Stromal cell of bone marrow (primary cell): ENCODE results near the gene PPM1M.
"Not testable (repeated sequence)": the region's sequence is repeated elsewhere in the genome, so short reads cannot be mapped to it uniquely, and the experiment has no call there.

Experiments
- DNase-seq: peaks from one replicate; pipeline ENCODE4 v3.0.0-alpha.2; 2012; ENCODE audit warnings: low read depth

PPM1M gene

GRCh38 chr3:52277972-52278509 lies 32.5 kb downstream of the PPM1M start:
- no peak for DNase-seq

GRCh38 chr3:52278510-52279069 lies 33.0 kb downstream of the PPM1M start, which contains the start of gene WDR82:
TSS of gene WDR82 (minus strand) at chr3:52278649. CDS start at chr3:52278361, 288 bp downstream.
- DNase-seq = peak; percentile 83

- DNase-seq = no peak
Measured at GRCh38 chr3:52279596-52279995, 34.0 kb downstream of the PPM1M start.

GRCh38 chr3:52280050-52280461 lies 34.5 kb downstream of the PPM1M start:
- no peak for DNase-seq

- no peak for DNase-seq
Measured at GRCh38 chr3:52281981-52282801, 36.6 kb downstream of the PPM1M start.

- DNase-seq = no peak
Measured at GRCh38 chr3:52283306-52283705, 37.7 kb downstream of the PPM1M start.

GRCh38 chr3:52284051-52284450 lies 38.5 kb downstream of the PPM1M start:
- DNase-seq = not testable (repeated sequence)

- no peak for DNase-seq
Measured at GRCh38 chr3:52286777-52287110, 41.2 kb downstream of the PPM1M start.

- no peak for DNase-seq
Measured at GRCh38 chr3:52288674-52289073, 43.1 kb downstream of the PPM1M start.

GRCh38 chr3:52289338-52289746 lies 43.8 kb downstream of the PPM1M start:
- DNase-seq = no peak

- DNase-seq = no peak
Measured at GRCh38 chr3:52289747-52290595, 44.4 kb downstream of the PPM1M start.

- no peak for DNase-seq
Measured at GRCh38 chr3:52290596-52291507, 45.3 kb downstream of the PPM1M start.

- no peak for DNase-seq
Measured at GRCh38 chr3:52291508-52292181, 46.1 kb downstream of the PPM1M start.

GRCh38 chr3:52292247-52293065 lies 46.9 kb downstream of the PPM1M start:
- DNase-seq = no peak

GRCh38 chr3:52293491-52294319 lies 48.1 kb downstream of the PPM1M start:
- DNase-seq = no peak

- no peak for DNase-seq
Measured at GRCh38 chr3:52294320-52295150, 49.0 kb downstream of the PPM1M start.

- no peak for DNase-seq
Measured at GRCh38 chr3:52295671-52296208, 50.2 kb downstream of the PPM1M start.
